Vagina (tissue), 2 donors: ENCODE results near the gene ADARB2. TPM values are rescaled to one million over a fixed set of nuclear protein-coding genes. Genes with fewer than 3 reads are reported as not detected.
A peak's percentile ranks its signal among the peaks of the same experiment; 100 is the strongest.

Experiments
- DNase-seq, 2 donors: peaks; one replicate each; pipeline ENCODE4 v3.0.0-alpha.2; 2017; ENCODE audit errors: extremely low spot score in 2 of 2
- H3K27ac ChIP-seq: fragments of 200-600 bp; sonication (generic); one replicate; pipeline ENCODE4 v1.5.1; 2019
- H3K27me3 ChIP-seq: fragments of 200-600 bp; sonication (generic); one replicate; pipeline ENCODE4 v1.5.1; 2019
- H3K36me3 ChIP-seq, 2 donors: fragments of 200-600 bp; sonication (generic); one replicate each; pipeline ENCODE4 v1.5.1; 2017 to 2019
- H3K4me1 ChIP-seq: fragments of 200-600 bp; sonication (generic); one replicate; pipeline ENCODE4 v1.5.1; 2019
- H3K4me3 ChIP-seq, 2 donors: fragments of 200-600 bp; sonication (generic); 1 replicate in 1 of 2; 2 replicates in 1 of 2; pipeline ENCODE4 v1.5.1; 2016 to 2019
- H3K9me3 ChIP-seq: fragments of 200-600 bp; sonication (generic); one replicate; pipeline ENCODE4 v1.5.1; 2019
- CTCF ChIP-seq, 3 experiments: fragments of 450-650 bp in 2 of 3; fragments of 200-600 bp in 1 of 3; sonication (generic) in 1 of 3; IDR thresholded peaks; one replicate each; pipeline ENCODE4 v1.5.1; 2017 to 2019; ENCODE audit warnings: antibody characterized with exemption in 3 of 3, mild to moderate bottlenecking in 2 of 3, moderate library complexity in 2 of 3
- POLR2A ChIP-seq, 2 donors: fragments of 450-650 bp; IDR thresholded peaks; one replicate each; pipeline ENCODE4 v1.6.1; 2017; ENCODE audit warnings: antibody characterized with exemption in 2 of 2, mild to moderate bottlenecking in 2 of 2, moderate library complexity in 2 of 2
- POLR2AphosphoS5 ChIP-seq, 2 donors: sonication (generic); formaldehyde crosslinking; IDR thresholded peaks; one replicate each; pipeline ENCODE4 v1.9.0; 2017; ENCODE audit warnings: antibody characterized with exemption in 2 of 2, mild to moderate bottlenecking in 2 of 2, low read depth in 1 of 2; ENCODE audit not compliant: insufficient read depth in 1 of 2
- intact Hi-C: fragments of 100-400 bp; cut with DNase I; formaldehyde crosslinking; loops from one replicate; pipeline ENCODE4 v1.15.1; 2023
- total RNA-seq: library from RNA; depleted of rRNA; stranded (reverse); fragments of >200 nt; gene quantifications from one replicate; pipeline ENCODE4 v1.2.3, GENCODE V29; 2016

ADARB2 gene
- total RNA-seq, 1 donor from 2014 or later = 3.4 TPM

- Histone ChIP-seq H3K27me3 (no peaks in the 10 kb centered on the region), H3K27ac (no peak overlapping the region), H3K36me3 (no peaks in the 10 kb centered on the region), H3K4me3 (no peak overlapping the region), H3K4me1 (no peaks in the 10 kb centered on the region), H3K9me3 (no peaks in the 10 kb centered on the region)
- no peak for DNase-seq
- TF ChIP-seq POLR2AphosphoS5 (IDR thresholded peaks at IDR 0.05; ENCODE audit: insufficient read depth in 1 of 2, low read depth in 1 of 2) (no peak), POLR2A (IDR thresholded peaks at IDR 0.05) (no peak), CTCF (IDR thresholded peaks at IDR 0.05) (no peak)
- intact Hi-C loops = no loop called here
Observed at GRCh38 chr10:1716839-1717238, 20.5 kb downstream of the ADARB2 start.

- H3K27me3 ChIP-seq = no peaks in the 10 kb centered on the region
- no peak overlapping the region for H3K4me3 ChIP-seq
- peak in 1 of 2 donors; percentile 72 for DNase-seq
- H3K4me1 ChIP-seq = no peaks in the 10 kb centered on the region
- H3K27ac ChIP-seq = no peak overlapping the region
- intact Hi-C loops = no loop called here
- TF ChIP-seq POLR2AphosphoS5 (IDR thresholded peaks at IDR 0.05; ENCODE audit: insufficient read depth in 1 of 2, low read depth in 1 of 2) (no peak), POLR2A (IDR thresholded peaks at IDR 0.05) (no peak), CTCF (IDR thresholded peaks at IDR 0.05) (no peak)
- no peaks in the 10 kb centered on the region for H3K36me3 ChIP-seq
- no peaks in the 10 kb centered on the region for H3K9me3 ChIP-seq
Observed at GRCh38 chr10:1715821-1716220, 21.5 kb downstream of the ADARB2 start.

- no peak overlapping the region for H3K27ac ChIP-seq
- intact Hi-C loops = no loop called here
- DNase-seq = peak; percentile 44 to 82
- H3K4me3 ChIP-seq = no peak overlapping the region
- no peaks in the 10 kb centered on the region for H3K9me3 ChIP-seq
- peaks cover 10% of the 10 kb centered on the region for H3K4me1 ChIP-seq
- no peaks in the 10 kb centered on the region for H3K36me3 ChIP-seq
- TF ChIP-seq POLR2AphosphoS5 (IDR thresholded peaks at IDR 0.05; ENCODE audit: insufficient read depth in 1 of 2, low read depth in 1 of 2) (no peak), POLR2A (IDR thresholded peaks at IDR 0.05) (no peak), CTCF (IDR thresholded peaks at IDR 0.05) (no peak)
- no peaks in the 10 kb centered on the region for H3K27me3 ChIP-seq
Observed at GRCh38 chr10:1712944-1713671, 24.2 kb downstream of the ADARB2 start.

- Histone ChIP-seq H3K9me3 (no peaks in the 10 kb centered on the region), H3K4me1 (peaks cover 10% of the 10 kb centered on the region), H3K27ac (no peak overlapping the region), H3K4me3 (no peak overlapping the region), H3K36me3 (no peaks in the 10 kb centered on the region), H3K27me3 (no peaks in the 10 kb centered on the region)
- DNase-seq = no peak
- intact Hi-C loops = no loop called here
- TF ChIP-seq CTCF (IDR thresholded peaks at IDR 0.05) = no peak
- no peak for TF ChIP-seq POLR2A (IDR thresholded peaks at IDR 0.05)
- TF ChIP-seq POLR2AphosphoS5 (IDR thresholded peaks at IDR 0.05; ENCODE audit: insufficient read depth in 1 of 2, low read depth in 1 of 2) = no peak
Observed at GRCh38 chr10:1712314-1712713, 25.0 kb downstream of the ADARB2 start.

- intact Hi-C loops = no loop called here
- DNase-seq = no peak
- no peak overlapping the region for H3K4me3 ChIP-seq
- no peaks in the 10 kb centered on the region for H3K36me3 ChIP-seq
- TF ChIP-seq CTCF (IDR thresholded peaks at IDR 0.05) (no peak), POLR2AphosphoS5 (IDR thresholded peaks at IDR 0.05; ENCODE audit: insufficient read depth in 1 of 2, low read depth in 1 of 2) (no peak), POLR2A (IDR thresholded peaks at IDR 0.05) (no peak)
- peaks cover 10% of the 10 kb centered on the region for H3K4me1 ChIP-seq
- H3K9me3 ChIP-seq = no peaks in the 10 kb centered on the region
- H3K27me3 ChIP-seq = no peaks in the 10 kb centered on the region
- no peak overlapping the region for H3K27ac ChIP-seq
Observed at GRCh38 chr10:1709161-1709560, 28.2 kb downstream of the ADARB2 start.
